HT-29 (cell line): ENCODE data around the gene MMUT. TPM values are rescaled to one million over a fixed set of nuclear protein-coding genes. Genes with fewer than 3 reads are reported as not detected.

ENCODE experiments used
- DNase-seq: peaks from one replicate; pipeline ENCODE4 v3.0.0-alpha.2; 2015; ENCODE audit warnings: low spot score
- total RNA-seq: library from RNA; depleted of rRNA; stranded (reverse); fragments of >200 nt; shearing (Covaris generic); gene quantifications from 2 replicates; pipeline ENCODE4 v1.2.3, GENCODE V29; 2014; rRNA removed

MMUT gene
- total RNA-seq, 1 experiment from 2014 or later: 3.8 TPM

DNA sequence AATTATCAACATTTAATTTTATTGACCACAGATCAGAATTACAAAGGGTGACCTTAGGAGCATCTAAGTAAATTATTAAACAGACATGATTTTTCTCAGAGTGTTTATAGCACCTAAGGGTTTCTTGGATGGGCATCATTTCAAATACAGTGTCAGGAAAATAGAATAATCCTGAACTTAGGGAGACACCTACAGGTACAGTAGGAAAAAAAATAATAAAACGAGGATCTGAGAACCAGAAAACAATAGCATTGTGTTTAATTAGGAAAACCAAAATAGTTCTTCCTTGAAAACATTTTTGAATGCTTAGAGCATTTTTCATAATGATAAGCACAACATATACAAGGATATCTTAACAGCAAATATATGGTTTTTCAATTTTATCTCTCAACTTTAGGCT, 39.2 kb downstream of the MMUT start:
- peak; percentile 22 for DNase-seq

DNA sequence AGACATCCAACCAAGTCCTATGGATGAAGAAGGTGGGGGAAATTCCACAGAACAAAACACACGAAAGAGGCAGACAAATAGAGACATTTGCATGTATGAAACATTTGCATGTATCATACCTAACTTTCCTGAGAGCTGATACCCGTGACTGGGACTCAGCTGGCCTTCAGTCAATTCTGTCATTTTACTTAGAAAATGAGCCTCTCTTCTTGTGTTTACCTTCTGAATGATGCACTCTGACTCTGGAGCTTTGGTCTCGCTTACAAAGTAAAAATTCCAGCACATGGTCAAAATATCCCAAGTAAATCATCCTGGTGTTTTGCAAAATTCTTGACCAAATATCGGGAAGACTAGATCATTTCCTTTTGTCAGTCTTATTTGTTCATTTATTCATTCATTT, 46.9 kb downstream of the MMUT start:
- no peak for DNase-seq

DNA sequence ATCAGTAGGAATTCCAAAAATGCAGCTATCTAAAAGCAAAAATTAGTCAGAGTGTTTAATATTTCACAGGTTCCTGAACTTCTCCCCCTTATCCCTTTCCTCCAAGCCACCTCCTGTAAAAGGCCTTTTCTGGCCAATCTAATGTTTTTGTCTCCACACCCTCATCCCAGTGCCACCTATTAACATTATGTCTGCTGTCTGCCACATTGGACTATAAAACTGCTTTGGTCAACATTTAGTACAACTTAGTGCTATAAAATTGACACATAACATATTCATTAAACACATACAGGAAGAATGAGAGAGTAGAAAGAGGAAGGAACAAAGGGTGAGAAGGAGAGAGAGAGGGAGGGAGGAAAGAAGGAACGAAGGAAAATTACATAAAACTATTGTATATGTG, 47.7 kb downstream of the MMUT start:
- no peak for DNase-seq

DNA sequence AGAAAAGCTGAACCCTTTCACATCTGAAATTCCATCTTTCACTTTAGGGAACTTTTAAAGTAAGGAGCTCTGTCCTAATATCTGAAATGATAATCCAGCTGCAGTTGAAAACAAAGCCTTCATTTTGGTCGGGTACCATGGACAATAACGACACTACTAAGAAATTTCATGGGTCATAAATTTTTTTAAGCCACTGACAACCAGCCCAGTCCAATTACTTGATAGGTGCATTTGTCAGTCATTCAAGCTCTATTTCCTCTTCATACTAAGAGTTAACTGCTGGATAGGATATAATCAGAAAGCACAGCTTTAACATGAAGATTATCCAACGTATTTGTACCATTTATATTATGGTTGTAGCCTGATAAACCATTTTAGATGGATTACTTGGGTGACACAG, 52.5 kb downstream of the MMUT start:
- DNase-seq: no peak

DNA sequence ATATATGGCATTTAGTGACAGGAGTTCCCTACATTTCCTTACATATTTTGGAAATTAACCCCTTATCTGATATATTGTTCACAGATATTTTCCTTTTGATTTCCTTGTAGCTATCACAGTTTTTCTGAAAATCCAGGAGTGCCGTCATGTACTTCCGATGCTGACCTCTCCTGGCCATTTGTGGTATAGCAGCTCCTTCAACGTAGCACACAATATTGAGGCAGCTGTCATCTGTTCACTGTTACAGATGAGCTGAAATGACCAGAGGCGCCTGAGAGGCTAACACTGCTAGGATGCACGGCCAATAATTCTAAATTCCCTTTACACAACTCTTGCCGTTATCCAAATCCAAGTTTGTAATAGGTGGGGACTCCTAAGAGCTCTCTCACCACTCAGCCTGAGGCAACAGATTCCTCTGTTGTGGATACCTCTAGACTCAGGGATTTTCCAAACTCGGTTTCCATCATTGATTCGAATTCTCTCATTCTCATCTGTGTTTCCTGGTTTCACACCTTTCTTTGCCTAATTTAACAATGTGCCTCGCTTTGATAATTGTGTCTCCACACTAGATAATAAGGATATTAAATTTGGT, 53.0 kb downstream of the MMUT start:
- peak; percentile 82 for DNase-seq

DNA sequence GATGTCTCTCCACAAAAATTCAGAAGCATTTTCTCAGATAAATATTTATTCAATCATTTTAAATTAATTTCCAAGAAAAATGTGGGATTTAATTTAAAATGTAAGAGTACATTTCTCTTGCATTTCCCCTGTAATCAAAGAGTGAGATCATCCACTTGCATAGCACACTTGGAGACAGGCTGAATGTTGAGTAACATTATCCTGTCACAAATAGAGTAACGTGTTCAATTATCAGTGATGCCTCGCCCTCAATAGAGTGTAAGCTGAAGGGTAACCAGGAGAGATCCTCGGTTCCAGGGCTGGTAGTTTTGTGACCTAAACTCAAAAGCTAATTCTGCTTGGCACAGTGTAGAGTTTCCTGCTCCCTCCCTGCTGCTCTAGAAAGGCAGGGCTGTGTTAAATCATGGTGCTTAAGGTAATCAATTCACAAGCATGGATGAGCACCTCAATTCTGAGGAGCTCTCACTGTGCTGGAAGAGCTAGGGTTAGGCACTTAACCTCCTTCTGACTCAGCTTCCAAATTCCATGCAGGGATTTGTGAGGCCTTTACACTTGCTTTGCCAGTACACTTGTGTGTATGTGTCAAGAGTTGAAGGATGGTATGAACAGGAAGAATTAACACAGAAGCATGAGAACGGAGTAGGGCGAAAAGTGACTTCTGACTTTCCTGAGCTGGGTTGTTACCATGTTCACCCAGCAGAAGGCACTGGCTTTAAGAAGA, 56.6 kb downstream of the MMUT start:
- DNase-seq: no peak

DNA sequence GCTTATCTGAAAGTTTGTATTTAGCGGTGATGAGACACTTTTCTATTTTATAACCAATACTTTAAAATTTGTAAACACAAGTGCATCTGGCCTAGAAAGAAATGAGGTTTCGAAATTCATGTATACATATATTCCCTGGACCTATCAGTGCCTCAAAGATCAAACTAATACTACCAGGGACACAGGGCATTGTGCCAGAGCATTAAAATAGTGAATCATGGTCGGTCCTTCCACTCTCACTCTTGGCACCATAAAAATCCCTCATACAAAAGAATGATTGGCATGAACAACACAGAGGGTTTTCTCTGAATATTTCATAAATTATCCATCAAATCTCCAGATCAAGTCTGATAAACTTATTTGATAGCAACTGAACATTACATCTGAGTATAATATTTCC, 62.0 kb downstream of the MMUT start:
- no peak for DNase-seq

DNA sequence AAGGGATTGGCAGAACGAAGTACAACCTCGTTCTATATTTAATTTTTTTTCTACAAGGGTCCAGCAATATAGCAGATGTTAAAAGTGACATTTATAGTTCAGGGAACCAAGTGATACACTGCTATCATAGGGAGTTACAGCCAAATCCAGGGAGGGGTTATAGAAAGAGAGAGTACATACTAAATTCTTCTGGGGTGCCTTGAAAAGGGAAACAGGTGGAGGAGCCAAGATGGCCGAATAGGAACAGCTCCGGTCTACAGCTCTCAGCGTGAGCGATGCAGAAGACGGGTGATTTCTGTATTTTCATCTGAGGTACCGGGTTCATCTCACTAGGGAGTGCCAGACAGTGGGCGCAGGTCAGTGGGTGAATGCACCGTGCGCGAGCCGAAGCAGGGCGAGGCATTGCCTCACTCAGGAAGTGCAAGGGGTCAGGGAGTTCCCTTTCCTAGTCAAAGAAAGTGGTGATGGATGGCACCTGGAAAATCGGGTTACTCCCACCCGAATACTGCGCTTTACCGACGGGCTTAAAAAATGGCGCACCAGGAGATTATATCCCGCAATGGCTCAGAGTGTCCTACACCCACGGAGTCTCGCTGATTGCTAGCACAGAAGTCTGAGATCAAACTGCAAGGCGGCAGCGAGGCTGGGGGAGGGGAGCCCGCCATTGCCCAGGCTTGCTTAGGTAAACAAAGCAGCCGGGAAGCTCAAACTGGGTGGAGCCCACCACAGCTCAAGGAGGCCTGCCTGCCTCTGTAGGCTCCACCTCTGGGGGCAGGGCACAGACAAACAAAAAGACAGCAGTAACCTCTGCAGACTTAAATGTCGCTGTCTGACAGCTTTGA, 76.2 kb downstream of the MMUT start:
- peak; percentile 48 for DNase-seq

DNA sequence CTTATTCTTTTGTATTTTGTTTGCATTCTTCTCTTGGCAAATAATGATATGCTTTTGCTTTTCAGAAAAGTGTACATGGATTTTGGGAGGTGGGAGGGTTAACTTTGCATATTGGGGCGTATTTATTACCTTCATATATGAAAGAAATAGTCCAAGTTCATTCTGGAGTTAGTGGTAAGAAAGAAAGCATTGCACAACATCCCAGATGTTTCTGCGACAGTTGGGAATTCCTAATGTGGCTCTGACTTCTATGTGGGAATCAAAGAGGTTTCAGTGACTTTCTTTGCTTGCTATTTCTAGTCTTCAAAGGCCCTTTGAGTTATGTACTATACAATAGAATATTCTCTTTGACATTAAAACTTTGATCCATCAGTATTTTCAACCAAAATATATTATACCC, 78.1 kb downstream of the MMUT start:
- DNase-seq: no peak

Other genes with a start within 250 kb of the MMUT start
- gene CENPQ, start 117 bp upstream of the MMUT start, total RNA-seq: 3.3 and 3.5 TPM in 2 replicates
- not detected in 2 replicates for gene GLYATL3, start 36.7 kb upstream of the MMUT start, total RNA-seq
- 36.8 and 45.8 TPM in 2 replicates for gene C6orf141, start 87.4 kb upstream of the MMUT start, total RNA-seq
- gene RHAG, start 173.6 kb upstream of the MMUT start, total RNA-seq: not detected in 2 replicates